ENCODE measurements around the gene TBC1D3C. TPM values are rescaled to one million over a fixed set of nuclear protein-coding genes. Genes with fewer than 3 reads are reported as not detected.
"Not testable (repeated sequence)": the region's sequence is repeated elsewhere in the genome, so short reads cannot be mapped to it uniquely, and the experiment has no call there.

TBC1D3C gene
- not detected for total RNA-seq

DNA sequence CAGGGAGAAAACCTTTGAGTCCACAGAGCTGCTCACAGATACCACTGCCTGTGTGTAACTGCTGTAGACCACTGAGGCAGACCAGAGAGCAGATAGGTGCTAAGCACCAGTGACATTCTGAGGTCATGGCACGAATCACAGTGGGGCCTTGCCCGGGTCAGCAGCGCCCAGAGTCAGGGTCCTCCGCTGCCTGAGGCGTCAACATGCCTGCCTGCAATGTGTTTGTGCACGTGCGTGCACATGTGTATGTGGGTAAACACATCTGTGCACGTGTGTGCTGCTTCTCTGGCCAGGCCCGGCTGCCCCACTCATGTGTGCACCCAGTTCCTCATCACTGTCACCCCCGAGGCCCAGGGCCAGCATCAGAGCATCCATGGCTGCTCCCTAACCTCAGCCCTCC is at the start of gene TBC1D3C:
Gene TBC1D3C (minus strand): TSS at position 101 of the 400 bp plus-strand sequence. CDS start 1,568 bp downstream, outside the sequence.
- H3K4me3 Mint-ChIP-seq; H3K36me3 Mint-ChIP-seq; H3K4me1 Mint-ChIP-seq; H3K27me3 Mint-ChIP-seq; H3K9me3 Mint-ChIP-seq (ENCODE audit: low read depth); CTCF ChIA-PET; DNase-seq; H3K27ac Mint-ChIP-seq; ATAC-seq: not testable (repeated sequence)

DNA sequence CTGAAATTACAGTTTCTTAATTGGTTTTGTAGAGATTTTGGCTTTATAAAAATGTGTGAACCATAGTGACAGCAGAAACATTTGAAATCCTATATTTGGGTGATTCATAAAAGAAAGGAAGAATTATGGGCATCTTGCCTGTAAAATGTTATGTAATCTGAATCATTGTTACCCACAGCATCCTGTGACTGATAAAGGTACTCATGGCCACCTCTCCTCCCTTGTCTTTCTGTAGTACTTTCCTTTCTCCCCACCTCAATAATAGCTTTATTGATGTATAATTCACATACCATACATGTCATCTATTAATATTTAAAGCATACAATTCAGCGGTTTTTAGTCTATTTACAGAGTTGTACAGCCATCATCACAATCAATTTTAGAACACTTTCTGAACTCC is 30.8 kb upstream of the TBC1D3C start:
- H3K4me3 Mint-ChIP-seq; CTCF ChIA-PET; DNase-seq; ATAC-seq; H3K27me3 Mint-ChIP-seq; H3K4me1 Mint-ChIP-seq; H3K9me3 Mint-ChIP-seq (ENCODE audit: low read depth); H3K27ac Mint-ChIP-seq; H3K36me3 Mint-ChIP-seq: not testable (repeated sequence)

DNA sequence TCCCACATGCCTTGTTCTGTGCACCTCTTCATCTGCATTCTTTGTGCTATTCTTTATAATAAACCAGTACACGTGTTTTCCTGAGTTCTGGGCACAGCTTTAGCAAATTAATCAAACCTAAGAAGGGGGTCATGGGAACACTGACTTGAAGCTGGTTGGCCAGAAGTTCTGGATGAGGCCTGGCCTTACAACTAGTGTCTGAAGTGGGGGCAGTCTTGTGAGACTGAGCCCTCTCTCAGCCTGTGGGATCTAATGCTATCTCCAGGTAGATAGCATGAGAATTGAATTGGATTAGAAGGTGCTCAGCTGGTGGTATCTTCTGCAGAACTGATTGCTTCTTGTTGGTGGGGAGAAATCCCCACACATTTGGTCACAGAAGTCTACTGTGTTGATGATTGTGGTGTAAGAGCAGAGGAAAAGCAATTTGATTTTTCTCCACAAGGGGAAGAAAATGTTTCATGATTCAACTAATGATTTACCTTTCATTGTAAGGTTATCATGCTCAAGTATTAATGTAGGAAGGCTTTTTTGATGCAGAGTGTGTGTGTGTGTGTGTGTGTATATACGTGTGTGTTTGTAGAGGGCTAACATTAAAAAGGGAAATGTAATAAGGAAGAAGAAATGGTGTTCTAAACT is 25.7 kb upstream of the TBC1D3C start:
- H3K4me3 Mint-ChIP-seq; H3K27ac Mint-ChIP-seq; H3K9me3 Mint-ChIP-seq (ENCODE audit: low read depth); CTCF ChIA-PET; H3K36me3 Mint-ChIP-seq; DNase-seq; ATAC-seq; H3K27me3 Mint-ChIP-seq; H3K4me1 Mint-ChIP-seq: not testable (repeated sequence)

DNA sequence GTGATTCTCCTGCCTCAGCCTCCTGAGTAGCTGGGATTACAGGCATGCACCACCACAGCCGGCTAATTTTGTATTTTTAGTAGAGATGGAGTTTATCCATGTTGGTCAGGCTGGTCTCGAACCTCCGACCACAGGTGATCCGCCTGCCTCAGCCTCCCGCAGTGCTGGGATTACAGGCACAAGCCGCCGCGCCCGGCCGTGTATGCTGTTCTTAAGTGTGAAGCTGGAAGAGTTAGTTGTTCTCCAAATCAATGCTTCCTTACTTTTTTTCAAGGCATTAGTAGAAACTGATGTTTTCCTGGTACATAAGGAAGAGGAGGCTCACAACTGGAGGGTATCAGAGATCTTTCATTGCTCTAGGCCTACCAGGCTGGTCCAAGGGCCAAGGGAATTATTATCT is 19.7 kb upstream of the TBC1D3C start:
- DNase-seq; H3K4me3 Mint-ChIP-seq; H3K4me1 Mint-ChIP-seq; CTCF ChIA-PET; H3K27ac Mint-ChIP-seq; H3K27me3 Mint-ChIP-seq; H3K36me3 Mint-ChIP-seq; ATAC-seq; H3K9me3 Mint-ChIP-seq (ENCODE audit: low read depth): not testable (repeated sequence)

DNA sequence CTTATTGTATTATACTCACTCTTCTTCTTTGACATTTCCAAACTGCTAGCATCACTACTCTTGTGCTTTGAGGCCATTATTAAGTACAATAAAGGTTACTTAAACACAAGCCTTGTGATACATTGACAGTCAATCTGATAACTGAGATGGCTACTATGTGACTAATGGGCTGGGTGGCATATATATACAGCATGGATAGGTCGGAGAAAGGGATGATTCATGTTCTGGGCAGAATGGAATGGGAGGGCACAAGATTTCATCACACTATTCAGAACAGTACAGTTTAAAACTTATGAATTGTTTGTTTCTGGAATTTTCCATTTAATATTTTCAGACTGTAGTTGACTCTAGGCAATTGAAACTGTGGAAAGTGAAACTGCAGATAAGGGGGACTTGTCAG is 18.9 kb upstream of the TBC1D3C start:
- H3K4me1 Mint-ChIP-seq; H3K27ac Mint-ChIP-seq; H3K36me3 Mint-ChIP-seq; H3K4me3 Mint-ChIP-seq; ATAC-seq; H3K27me3 Mint-ChIP-seq; CTCF ChIA-PET; DNase-seq; H3K9me3 Mint-ChIP-seq (ENCODE audit: low read depth): not testable (repeated sequence)

Other genes starting within 250 kb of the TBC1D3C start
- gene TBC1D3K, start 144.2 kb downstream of the TBC1D3C start, total RNA-seq = not detected
- gene TBC1D3L, start 79.6 kb downstream of the TBC1D3C start, total RNA-seq = 10 to 100 TPM; 10.1 to 13.4 TPM
- gene TBC1D3D, start 64.7 kb downstream of the TBC1D3C start, total RNA-seq = 1 to 10 TPM; 2.7 TPM
- gene TBC1D3E, start 59.3 kb upstream of the TBC1D3C start, total RNA-seq = not detected
- 1 to 10 TPM; 2.6 to 3.7 TPM for gene TBC1D3, start 123.9 kb upstream of the TBC1D3C start, total RNA-seq
- gene MRPL45, start 228.5 kb upstream of the TBC1D3C start, total RNA-seq = 10 to 100 TPM; 22.3 to 36.8 TPM